HCT116 (cell line): ENCODE measurements around the gene NSMCE3. TPM values are rescaled to one million over a fixed set of nuclear protein-coding genes. Genes with fewer than 3 reads are reported as not detected.

Experiments
- ATAC-seq: fragments of 200-7000 bp; cut with Tn5 transposase; 2 replicates; pipeline ENCODE4 v1.9.1; 2020; ENCODE audit warnings: mild to moderate bottlenecking, moderate library complexity
- BruUV-seq: library from RNA; stranded (reverse); fragments of 400-500 nt; replicated peaks from 2 replicates; lab custom pipeline; 2021; lab: Mats Ljungman, UMichigan
- CTCF ChIA-PET: fragments of 300-600 bp; sonication (Branson Sonifier 250); formaldehyde crosslinking; loops from one replicate; lab custom pipeline; 2021; ENCODE audit warnings: antibody characterized with exemption; lab: Charles Lee
- POLR2A ChIA-PET: fragments of 300-600, 350-600 bp; sonication (Branson Sonifier 250); formaldehyde crosslinking; loops from one replicate; lab custom pipeline; 2021; ENCODE audit warnings: antibody characterized with exemption; lab: Charles Lee
- RAD21 ChIA-PET, 2 experiments: fragments of 300-600 bp; sonication (Branson Sonifier 250); formaldehyde crosslinking; loops; one replicate each; lab custom pipeline; 2023; ENCODE audit warnings: low total read pairs in 2 of 2; ENCODE audit not compliant: uncharacterized antibody in 2 of 2, unreplicated experiment in 2 of 2, low non-redundant PET in 1 of 2; lab: Charles Lee
- DNase-seq: peaks from one replicate; pipeline ENCODE4 v3.0.0-alpha.2; 2010; ENCODE audit warnings: low read depth, low spot score
- H2AFZ ChIP-seq: fragments of 200-600 bp; shearing (Covaris generic), sonication (generic); 2 replicates; pipeline ENCODE4 v1.6.1; 2017; ENCODE audit warnings: low read depth, mixed run types, mixed read lengths, antibody characterized with exemption, low read length; ENCODE audit not compliant: poor library complexity, severe bottlenecking
- H3K27ac ChIP-seq: 2 replicates; pipeline ENCODE4 v1.5.1; 2012; ENCODE audit warnings: low read depth, low read length
- H3K27me3 ChIP-seq: fragments of 200-600 bp; sonication (generic); 2 replicates; pipeline ENCODE4 v1.6.1; 2016; ENCODE audit warnings: mixed run types, low read length, mixed read lengths; ENCODE audit not compliant: insufficient read depth
- H3K36me3 ChIP-seq, 2 experiments: fragments of 200-500 bp in 1 of 2; fragments of 200-600 bp in 1 of 2; sonication (Bioruptor generic) in 1 of 2; sonication (generic) in 1 of 2; 2 replicates each; pipeline versions ENCODE4 v1.5.1 to v1.6.1; 2014 to 2016; ENCODE audit warnings: low read length in 2 of 2, inconsistent platforms in 1 of 2, mixed read lengths in 1 of 2, mixed run types in 1 of 2; ENCODE audit not compliant: insufficient read depth in 2 of 2, control insufficient read depth in 1 of 2
- H3K4me1 ChIP-seq, 2 experiments: fragments of 200-600 bp in 1 of 2; sonication (generic) in 1 of 2; 2 replicates each; pipeline versions ENCODE4 v1.5.1 to v1.6.1; 2012 to 2017; ENCODE audit warnings: low read length in 2 of 2, inconsistent platforms in 1 of 2, mild to moderate bottlenecking in 1 of 2, mixed read lengths in 1 of 2, mixed run types in 1 of 2, moderate library complexity in 1 of 2; ENCODE audit not compliant: insufficient read depth in 2 of 2, control insufficient read depth in 1 of 2
- H3K4me2 ChIP-seq: fragments of 200-600 bp; sonication (generic); 2 replicates; pipeline ENCODE4 v1.6.1; 2017; ENCODE audit warnings: mixed run types, low read length, mixed read lengths
- H3K4me3 ChIP-seq, 2 experiments: fragments of 200-600 bp in 1 of 2; sonication (generic) in 1 of 2; replicated peaks in 1 of 2; 2 replicates each; pipeline ENCODE4 v1.5.1; 2011 to 2016; ENCODE audit warnings: low read length in 2 of 2, control low read depth in 1 of 2, low read depth in 1 of 2, mild to moderate bottlenecking in 1 of 2, mixed read lengths in 1 of 2, mixed run types in 1 of 2
- H3K79me2 ChIP-seq: fragments of 200-600 bp; sonication (generic); 2 replicates; pipeline ENCODE4 v1.6.1; 2017; ENCODE audit warnings: mild to moderate bottlenecking, mixed run types, low read length, moderate library complexity, mixed read lengths; ENCODE audit not compliant: insufficient read depth
- H3K9ac ChIP-seq: fragments of 200-600 bp; sonication (generic); 2 replicates; pipeline ENCODE4 v1.6.1; 2016; ENCODE audit warnings: low read length, mixed read lengths
- H3K9me2 ChIP-seq: fragments of 200-600 bp; sonication (generic), shearing (Covaris generic); 2 replicates; pipeline ENCODE4 v1.6.1; 2017; ENCODE audit warnings: mixed run types, mild to moderate bottlenecking, moderate library complexity; ENCODE audit not compliant: insufficient read depth
- H3K9me3 ChIP-seq, 2 experiments: fragments of 200-500 bp in 1 of 2; fragments of 200-600 bp in 1 of 2; sonication (Bioruptor generic) in 1 of 2; sonication (generic) in 1 of 2; 2 replicates each; pipeline ENCODE4 v1.6.1; 2014 to 2017; ENCODE audit warnings: low read length in 2 of 2, mixed read lengths in 2 of 2, inconsistent platforms in 1 of 2, low read depth in 1 of 2, mild to moderate bottlenecking in 1 of 2, mixed run types in 1 of 2, moderate library complexity in 1 of 2; ENCODE audit not compliant: control insufficient read depth in 1 of 2, insufficient read depth in 1 of 2
- H4K20me1 ChIP-seq: fragments of 200-600 bp; sonication (generic), shearing (Covaris generic); 2 replicates; pipeline ENCODE4 v1.6.1; 2017; ENCODE audit warnings: mixed run types, mild to moderate bottlenecking, moderate library complexity; ENCODE audit not compliant: insufficient read depth
- CBX3 ChIP-seq: IDR thresholded peaks from 2 replicates; pipeline ENCODE4 v1.6.1; 2012; ENCODE audit warnings: low read depth
- CEBPB ChIP-seq: IDR thresholded peaks from 2 replicates; pipeline ENCODE4 v1.6.1; 2012; ENCODE audit warnings: low read depth
- EGR1 ChIP-seq: IDR thresholded peaks from 2 replicates; pipeline ENCODE4 v1.6.1; 2012; ENCODE audit warnings: low read depth
- EZH2phosphoT487 ChIP-seq: fragments of 200-600 bp; IDR thresholded peaks from 2 replicates; pipeline ENCODE4 v1.6.1; 2018; ENCODE audit warnings: antibody characterized with exemption, borderline replicate concordance
- FOSL1 ChIP-seq: IDR thresholded peaks from 2 replicates; pipeline ENCODE4 v1.6.1; 2012; ENCODE audit warnings: low read depth
- POLR2A ChIP-seq: IDR thresholded peaks from 2 replicates; pipeline ENCODE4 v1.7.0; 2011; ENCODE audit warnings: borderline replicate concordance; ENCODE audit not compliant: insufficient read depth, insufficient read length; ENCODE audit errors: extremely low read depth
- POLR2AphosphoS5 ChIP-seq: IDR thresholded peaks from 2 replicates; pipeline ENCODE4 v1.6.1; 2011; ENCODE audit warnings: mild to moderate bottlenecking, low read depth, low read length, moderate library complexity
- RAD21 ChIP-seq: IDR thresholded peaks from 2 replicates; pipeline ENCODE4 v1.6.1; 2012; ENCODE audit warnings: low read depth, mild to moderate bottlenecking
- SIN3A ChIP-seq: IDR thresholded peaks from 2 replicates; pipeline ENCODE4 v1.6.1; 2012; ENCODE audit warnings: low read depth
- SRF ChIP-seq: IDR thresholded peaks from 2 replicates; pipeline ENCODE4 v1.6.1; 2012; ENCODE audit warnings: low read depth
- ZNF274 ChIP-seq: fragments of 200-500 bp; sonication (Bioruptor generic); IDR thresholded peaks from 2 replicates; pipeline ENCODE4 v1.6.1; 2014; ENCODE audit warnings: mild to moderate bottlenecking, low read depth, low read length, inconsistent platforms
- intact Hi-C: fragments of 100-400 bp; cut with micrococcal nuclease; formaldehyde crosslinking; loops from 2 replicates; pipeline ENCODE4 v1.10.0; 2022
- total RNA-seq: library from RNA; stranded (reverse); gene quantifications from one replicate; pipeline ENCODE4 v1.2.1, GENCODE V29; 2021; ENCODE audit not compliant: unreplicated experiment
- TF ChIP-seq, protein P1 (sequence below): IDR thresholded peaks from 2 replicates; pipeline ENCODE4 v1.6.1; 2011; ENCODE audit warnings: mild to moderate bottlenecking, low read length, moderate library complexity; ENCODE audit not compliant: insufficient replicate concordance; ENCODE audit errors: extremely low read depth

The NSMCE3 gene
- total RNA-seq, 1 experiment from 2014 or later: 5.7 TPM

DNA sequence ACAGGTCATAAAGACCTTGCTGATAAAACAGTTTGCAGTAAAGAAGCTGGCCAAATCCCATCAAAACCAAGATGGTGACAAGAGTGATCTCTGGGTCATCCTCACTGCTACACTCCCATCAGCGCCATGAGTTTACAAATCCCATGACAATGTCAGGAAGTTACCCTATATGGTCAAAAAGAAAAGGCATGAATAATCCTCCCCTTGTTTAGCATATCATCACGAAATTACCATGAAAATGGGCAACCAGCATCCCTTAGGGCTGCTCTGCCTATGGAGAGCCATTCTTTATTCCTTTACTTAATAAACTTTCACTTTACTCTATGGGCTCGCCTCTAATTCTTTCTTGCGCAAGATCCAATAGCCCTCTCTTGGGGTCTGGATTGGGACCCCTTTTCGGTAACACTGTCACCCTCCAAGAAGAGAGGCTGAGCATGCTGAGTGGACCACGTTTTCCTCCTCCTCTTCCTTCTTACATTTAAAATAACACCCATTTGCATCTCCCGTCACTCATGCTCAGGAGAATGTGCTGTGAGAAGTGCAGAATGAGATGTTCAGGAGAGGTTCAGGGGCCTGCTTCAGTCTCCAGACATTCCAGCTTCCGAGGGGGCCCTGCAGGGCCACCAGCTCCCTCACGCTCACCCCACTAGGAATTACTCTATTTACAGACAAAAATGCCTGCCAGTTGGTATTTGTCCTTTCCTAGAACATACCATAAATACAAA lies 47.3 kb downstream of the NSMCE3 start:
- intact Hi-C loops: no loop called here
- no peak for TF ChIP-seq SRF
- no peak for TF ChIP-seq RAD21
- TF ChIP-seq ZNF274: no peak
- no peak for TF ChIP-seq CEBPB
- TF ChIP-seq CBX3: no peak
- no peak for TF ChIP-seq EGR1
- TF ChIP-seq, protein P1, sequence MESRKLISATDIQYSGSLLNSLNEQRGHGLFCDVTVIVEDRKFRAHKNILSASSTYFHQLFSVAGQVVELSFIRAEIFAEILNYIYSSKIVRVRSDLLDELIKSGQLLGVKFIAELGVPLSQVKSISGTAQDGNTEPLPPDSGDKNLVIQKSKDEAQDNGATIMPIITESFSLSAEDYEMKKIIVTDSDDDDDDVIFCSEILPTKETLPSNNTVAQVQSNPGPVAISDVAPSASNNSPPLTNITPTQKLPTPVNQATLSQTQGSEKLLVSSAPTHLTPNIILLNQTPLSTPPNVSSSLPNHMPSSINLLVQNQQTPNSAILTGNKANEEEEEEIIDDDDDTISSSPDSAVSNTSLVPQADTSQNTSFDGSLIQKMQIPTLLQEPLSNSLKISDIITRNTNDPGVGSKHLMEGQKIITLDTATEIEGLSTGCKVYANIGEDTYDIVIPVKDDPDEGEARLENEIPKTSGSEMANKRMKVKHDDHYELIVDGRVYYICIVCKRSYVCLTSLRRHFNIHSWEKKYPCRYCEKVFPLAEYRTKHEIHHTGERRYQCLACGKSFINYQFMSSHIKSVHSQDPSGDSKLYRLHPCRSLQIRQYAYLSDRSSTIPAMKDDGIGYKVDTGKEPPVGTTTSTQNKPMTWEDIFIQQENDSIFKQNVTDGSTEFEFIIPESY: no peak
- no peak for TF ChIP-seq EZH2phosphoT487
- TF ChIP-seq POLR2A: no peak
- TF ChIP-seq FOSL1: no peak
- no peak for TF ChIP-seq SIN3A
- no peak for TF ChIP-seq POLR2AphosphoS5
- Histone ChIP-seq H4K20me1 (no peaks in the 10 kb centered on the region), H3K27me3 (peaks cover 37% of the 10 kb centered on the region), H3K4me3 (no peak overlapping the region), H3K79me2 (no peaks in the 10 kb centered on the region), H3K9me2 (no peaks in the 10 kb centered on the region), H3K4me2 (no peak overlapping the region), H3K9ac (no peak overlapping the region), H2AFZ (no peak overlapping the region), H3K36me3 (no peaks in the 10 kb centered on the region), H3K9me3 (no peaks in the 10 kb centered on the region), H3K4me1 (no peaks in the 10 kb centered on the region), H3K27ac (no peak overlapping the region)
- POLR2A ChIA-PET: no interaction called here
- DNase-seq (no peak), ATAC-seq (no peak)
- CTCF ChIA-PET: no interaction called here
- no TSS peak for BruUV-seq
- RAD21 ChIA-PET: no interaction called here
